ENCODE measurements around the gene BNIP5.
A peak's percentile ranks its signal among the peaks of the same experiment; 100 is the strongest.

The BNIP5 gene

GRCh38 chr6:36336779-36337241 lies at the start of gene BNIP5:
BNIP5 (minus strand) TSS chr6:36336888; CDS start chr6:36330690, 6,198 bp downstream.
- DNase-seq (ENCODE audit: low spot score) (no peak), ATAC-seq (ENCODE audit: low read depth) (no peak)
- Histone ChIP-seq H3K4me1 (ENCODE audit: insufficient read depth, poor library complexity, severe bottlenecking) (no peaks in the 10 kb centered on the region), H3K27me3 (ENCODE audit: insufficient read depth, poor library complexity, severe bottlenecking) (peaks cover 15% of the 10 kb centered on the region), H3K27ac (ENCODE audit: poor library complexity, severe bottlenecking) (no peak within 1 kb of the TSS), H3K9me3 (ENCODE audit: severe bottlenecking) (no peaks in the 10 kb centered on the region), H3K4me3 (ENCODE audit: severe bottlenecking) (no peak within 1 kb of the TSS), H3K36me3 (ENCODE audit: low read depth) (no peaks in the 10 kb centered on the region)
- TF ChIP-seq CTCF (IDR thresholded peaks at IDR 0.05; ENCODE audit: poor library complexity, severe bottlenecking), result no peak

GRCh38 chr6:36384095-36384494 lies 47.4 kb upstream of the BNIP5 start:
- H3K27me3 ChIP-seq (ENCODE audit: insufficient read depth, poor library complexity, severe bottlenecking), result no peaks in the 10 kb centered on the region
- no peak for DNase-seq (ENCODE audit: low spot score)
- H3K4me3 ChIP-seq (ENCODE audit: severe bottlenecking), result no peak overlapping the region
- no peaks in the 10 kb centered on the region for H3K9me3 ChIP-seq (ENCODE audit: severe bottlenecking)
- no peak for TF ChIP-seq CTCF (IDR thresholded peaks at IDR 0.05; ENCODE audit: poor library complexity, severe bottlenecking)
- no peak overlapping the region for H3K27ac ChIP-seq (ENCODE audit: poor library complexity, severe bottlenecking)
- no peak for ATAC-seq (ENCODE audit: low read depth)
- H3K36me3 ChIP-seq (ENCODE audit: low read depth), result no peaks in the 10 kb centered on the region
- H3K4me1 ChIP-seq (ENCODE audit: insufficient read depth, poor library complexity, severe bottlenecking), result no peaks in the 10 kb centered on the region

GRCh38 chr6:36383606-36384005 lies 46.9 kb upstream of the BNIP5 start:
- H3K4me1 ChIP-seq (ENCODE audit: insufficient read depth, poor library complexity, severe bottlenecking), result no peaks in the 10 kb centered on the region
- no peak overlapping the region for H3K27ac ChIP-seq (ENCODE audit: poor library complexity, severe bottlenecking)
- H3K27me3 ChIP-seq (ENCODE audit: insufficient read depth, poor library complexity, severe bottlenecking), result no peaks in the 10 kb centered on the region
- H3K9me3 ChIP-seq (ENCODE audit: severe bottlenecking), result no peaks in the 10 kb centered on the region
- H3K36me3 ChIP-seq (ENCODE audit: low read depth), result no peaks in the 10 kb centered on the region
- no peak overlapping the region for H3K4me3 ChIP-seq (ENCODE audit: severe bottlenecking)
- no peak for TF ChIP-seq CTCF (IDR thresholded peaks at IDR 0.05; ENCODE audit: poor library complexity, severe bottlenecking)
- ATAC-seq (ENCODE audit: low read depth) (peak; percentile 72; the same call in 2 of the 3 replicates), DNase-seq (ENCODE audit: low spot score) (no peak)

- Histone ChIP-seq H3K27ac (ENCODE audit: poor library complexity, severe bottlenecking) (no peak overlapping the region), H3K36me3 (ENCODE audit: low read depth) (no peaks in the 10 kb centered on the region), H3K4me1 (ENCODE audit: insufficient read depth, poor library complexity, severe bottlenecking) (no peaks in the 10 kb centered on the region), H3K9me3 (ENCODE audit: severe bottlenecking) (no peaks in the 10 kb centered on the region), H3K27me3 (ENCODE audit: insufficient read depth, poor library complexity, severe bottlenecking) (no peaks in the 10 kb centered on the region), H3K4me3 (ENCODE audit: severe bottlenecking) (no peak overlapping the region)
- ATAC-seq (ENCODE audit: low read depth) (no peak), DNase-seq (ENCODE audit: low spot score) (no peak)
- TF ChIP-seq CTCF (IDR thresholded peaks at IDR 0.05; ENCODE audit: poor library complexity, severe bottlenecking), result no peak
These were observed 46.3 kb upstream of the BNIP5 start for GRCh38 chr6:36382976-36383375.

- Histone ChIP-seq H3K27me3 (ENCODE audit: insufficient read depth, poor library complexity, severe bottlenecking) (no peaks in the 10 kb centered on the region), H3K4me3 (ENCODE audit: severe bottlenecking) (no peak overlapping the region), H3K4me1 (ENCODE audit: insufficient read depth, poor library complexity, severe bottlenecking) (no peaks in the 10 kb centered on the region), H3K9me3 (ENCODE audit: severe bottlenecking) (no peaks in the 10 kb centered on the region), H3K36me3 (ENCODE audit: low read depth) (no peaks in the 10 kb centered on the region), H3K27ac (ENCODE audit: poor library complexity, severe bottlenecking) (no peak overlapping the region)
- no peak for ATAC-seq (ENCODE audit: low read depth)
- DNase-seq (ENCODE audit: low spot score), result no peak
- TF ChIP-seq CTCF (IDR thresholded peaks at IDR 0.05; ENCODE audit: poor library complexity, severe bottlenecking), result no peak
These were observed 45.1 kb upstream of the BNIP5 start for GRCh38 chr6:36381502-36382389.

All from RWPE2 (cell line).